Measurements from ENCODE around the gene GUCY1A1.

GUCY1A1 gene

DNA sequence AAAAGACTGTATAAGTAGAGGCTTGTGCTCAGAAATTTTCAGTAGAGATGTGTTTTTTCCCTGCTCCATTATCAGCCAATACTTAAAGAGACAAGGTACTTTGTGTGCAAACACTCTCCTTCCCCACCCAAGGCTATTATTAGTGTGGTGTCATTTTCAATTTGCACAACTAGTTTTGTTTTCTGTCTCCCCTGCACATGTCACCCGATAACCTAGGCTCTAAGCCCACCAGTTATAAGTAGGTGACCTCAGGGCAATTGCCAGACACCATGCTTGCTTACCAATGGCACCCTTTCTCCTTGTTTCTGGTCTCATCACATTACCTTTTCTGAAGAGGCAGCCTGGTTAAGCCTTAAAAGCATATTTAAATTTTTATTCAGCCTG lies 8.0 kb upstream of the GUCY1A1 start:
- H3K4me3 ChIP-seq (ENCODE audit: low read length in 2 of 2) = peak overlapping the region in 1 of 2 donors; percentile 33
- no peaks in the 10 kb centered on the region for H3K27me3 ChIP-seq (ENCODE audit: control insufficient read depth in 1 of 2, insufficient read depth in 2 of 2, low read length in 2 of 2)
- no peaks in the 10 kb centered on the region for H3K9me3 ChIP-seq (ENCODE audit: control insufficient read depth in 2 of 2, low read length in 2 of 2)
- H3K36me3 ChIP-seq (ENCODE audit: control insufficient read depth in 2 of 2, insufficient read depth in 2 of 2, low read length in 2 of 2) = no peaks in the 10 kb centered on the region
- H3K9ac ChIP-seq (ENCODE audit: low read length in 2 of 2) = peak overlapping the region in 1 of 2 donors; percentile 51
- peak overlapping the region; percentile 1 for H3K27ac ChIP-seq (ENCODE audit: low read length)
- peaks cover 5% of the 10 kb centered on the region for H3K4me1 ChIP-seq (ENCODE audit: control insufficient read depth, insufficient read depth, low read length)

DNA sequence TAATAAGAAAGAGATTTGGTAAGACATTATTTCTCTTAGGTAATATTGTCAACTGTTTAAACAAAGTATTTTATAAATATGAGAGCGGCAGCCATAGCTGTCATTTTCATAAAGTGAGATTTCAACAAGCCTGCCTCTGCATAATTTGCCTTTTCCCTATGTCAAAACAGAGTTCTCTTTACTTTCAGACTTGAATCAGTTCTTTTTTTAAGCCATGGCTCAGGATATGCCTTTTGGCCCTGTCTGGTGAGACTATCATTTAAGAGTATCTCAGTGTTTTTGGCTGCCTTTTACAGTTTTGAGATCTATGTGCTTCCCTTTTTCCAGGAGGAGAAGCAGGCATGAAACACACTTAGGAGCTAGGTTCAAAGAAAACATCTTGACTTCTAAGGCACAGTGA lies 7.5 kb upstream of the GUCY1A1 start:
- Histone ChIP-seq H3K27ac (ENCODE audit: low read length) (peak overlapping the region; percentile 1), H3K9ac (ENCODE audit: low read length in 2 of 2) (peak overlapping the region in 1 of 2 donors; percentile 51)

DNA sequence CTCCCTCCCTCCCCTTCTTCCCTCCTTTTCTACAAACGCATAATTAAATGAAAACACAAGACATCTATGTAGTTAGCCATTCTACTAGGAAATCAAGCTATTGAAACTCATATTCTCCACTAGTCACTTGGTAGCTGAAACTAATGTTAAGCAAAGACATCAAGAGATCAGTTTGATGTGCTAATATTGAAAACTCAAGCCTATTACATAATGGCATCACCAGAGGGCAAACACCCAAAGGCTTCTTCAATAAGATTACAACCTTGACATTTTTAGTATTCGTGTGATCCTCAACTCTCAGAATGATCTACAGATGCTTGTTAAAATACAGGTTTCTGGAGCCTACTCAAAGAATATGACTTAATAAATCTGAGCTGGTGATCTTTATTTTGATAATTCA lies 6.2 kb upstream of the GUCY1A1 start:
- H3K9ac ChIP-seq (ENCODE audit: low read length in 2 of 2) = no peak overlapping the region
- no peaks in the 10 kb centered on the region for H3K9me3 ChIP-seq (ENCODE audit: control insufficient read depth in 2 of 2, low read length in 2 of 2)
- no peaks in the 10 kb centered on the region for H3K27me3 ChIP-seq (ENCODE audit: control insufficient read depth in 1 of 2, insufficient read depth in 2 of 2, low read length in 2 of 2)
- no peaks in the 10 kb centered on the region for H3K36me3 ChIP-seq (ENCODE audit: control insufficient read depth in 2 of 2, insufficient read depth in 2 of 2, low read length in 2 of 2)
- no peak overlapping the region for H3K4me3 ChIP-seq (ENCODE audit: low read length in 2 of 2)
- peaks cover 9% of the 10 kb centered on the region for H3K4me1 ChIP-seq (ENCODE audit: control insufficient read depth, insufficient read depth, low read length)
- no peak overlapping the region for H3K27ac ChIP-seq (ENCODE audit: low read length)

More for the DNA sequence above, 7.5 kb upstream of the GUCY1A1 start:
- no peaks in the 10 kb centered on the region for H3K36me3 ChIP-seq (ENCODE audit: control insufficient read depth in 2 of 2, insufficient read depth in 2 of 2, low read length in 2 of 2)
- no peaks in the 10 kb centered on the region for H3K9me3 ChIP-seq (ENCODE audit: control insufficient read depth in 2 of 2, low read length in 2 of 2)
- peak overlapping the region in 1 of 2 donors; percentile 51 for H3K4me3 ChIP-seq (ENCODE audit: low read length in 2 of 2)
- H3K27me3 ChIP-seq (ENCODE audit: control insufficient read depth in 1 of 2, insufficient read depth in 2 of 2, low read length in 2 of 2) = no peaks in the 10 kb centered on the region
- peaks cover 5% of the 10 kb centered on the region for H3K4me1 ChIP-seq (ENCODE audit: control insufficient read depth, insufficient read depth, low read length)

DNA sequence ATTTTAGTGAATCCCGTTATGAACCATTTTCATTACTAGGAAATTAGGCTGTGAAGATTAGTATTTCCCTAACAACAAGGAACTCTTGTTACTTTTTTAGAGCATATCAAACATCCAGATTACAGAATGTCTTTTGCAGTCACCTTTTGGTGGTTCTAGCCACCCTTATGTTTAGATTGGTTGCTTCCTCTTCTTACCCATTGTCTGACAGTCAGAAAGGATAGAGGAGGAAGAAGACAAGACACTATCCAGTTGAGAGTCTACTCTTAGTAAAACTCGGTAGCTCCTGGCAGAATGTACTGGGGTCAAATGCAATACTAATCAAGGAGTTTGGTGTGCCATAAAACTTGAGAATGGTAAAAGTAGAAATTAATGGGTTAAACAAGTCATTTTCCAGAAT lies 1.6 kb upstream of the GUCY1A1 start:
- Histone ChIP-seq H3K27me3 (ENCODE audit: control insufficient read depth in 1 of 2, insufficient read depth in 2 of 2, low read length in 2 of 2) (no peaks in the 10 kb centered on the region), H3K9me3 (ENCODE audit: control insufficient read depth in 2 of 2, low read length in 2 of 2) (no peaks in the 10 kb centered on the region), H3K4me3 (ENCODE audit: low read length in 2 of 2) (peak overlapping the region in 1 of 2 donors; percentile 3), H3K9ac (ENCODE audit: low read length in 2 of 2) (no peak overlapping the region), H3K4me1 (ENCODE audit: control insufficient read depth, insufficient read depth, low read length) (peaks cover 7% of the 10 kb centered on the region), H3K27ac (ENCODE audit: low read length) (peak overlapping the region; percentile 90), H3K36me3 (ENCODE audit: control insufficient read depth in 2 of 2, insufficient read depth in 2 of 2, low read length in 2 of 2) (no peaks in the 10 kb centered on the region)

DNA sequence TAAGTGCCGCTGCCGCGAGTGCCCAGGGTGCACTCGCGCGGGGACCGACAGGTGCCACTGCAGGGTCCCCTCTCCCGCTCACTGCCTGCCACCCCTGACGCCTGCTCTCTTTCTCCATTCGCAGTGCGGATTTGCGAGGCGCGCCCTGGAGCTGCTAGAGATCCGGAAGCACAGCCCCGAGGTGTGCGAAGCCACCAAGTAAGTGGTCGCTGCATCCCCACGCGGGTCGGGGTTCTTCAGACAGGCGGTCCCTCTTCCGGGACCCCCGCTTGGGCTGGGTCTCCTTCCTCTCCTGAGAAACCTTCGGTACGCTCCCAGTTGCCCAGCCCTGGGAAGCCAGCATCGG lies 547 bp downstream of the GUCY1A1 start:
- Histone ChIP-seq H3K36me3 (ENCODE audit: control insufficient read depth in 2 of 2, insufficient read depth in 2 of 2, low read length in 2 of 2) (no peaks in the 10 kb centered on the region), H3K27ac (ENCODE audit: low read length) (peak overlapping the region; percentile 90), H3K9ac (ENCODE audit: low read length in 2 of 2) (peak overlapping the region; percentile 86 to 93)

DNA sequence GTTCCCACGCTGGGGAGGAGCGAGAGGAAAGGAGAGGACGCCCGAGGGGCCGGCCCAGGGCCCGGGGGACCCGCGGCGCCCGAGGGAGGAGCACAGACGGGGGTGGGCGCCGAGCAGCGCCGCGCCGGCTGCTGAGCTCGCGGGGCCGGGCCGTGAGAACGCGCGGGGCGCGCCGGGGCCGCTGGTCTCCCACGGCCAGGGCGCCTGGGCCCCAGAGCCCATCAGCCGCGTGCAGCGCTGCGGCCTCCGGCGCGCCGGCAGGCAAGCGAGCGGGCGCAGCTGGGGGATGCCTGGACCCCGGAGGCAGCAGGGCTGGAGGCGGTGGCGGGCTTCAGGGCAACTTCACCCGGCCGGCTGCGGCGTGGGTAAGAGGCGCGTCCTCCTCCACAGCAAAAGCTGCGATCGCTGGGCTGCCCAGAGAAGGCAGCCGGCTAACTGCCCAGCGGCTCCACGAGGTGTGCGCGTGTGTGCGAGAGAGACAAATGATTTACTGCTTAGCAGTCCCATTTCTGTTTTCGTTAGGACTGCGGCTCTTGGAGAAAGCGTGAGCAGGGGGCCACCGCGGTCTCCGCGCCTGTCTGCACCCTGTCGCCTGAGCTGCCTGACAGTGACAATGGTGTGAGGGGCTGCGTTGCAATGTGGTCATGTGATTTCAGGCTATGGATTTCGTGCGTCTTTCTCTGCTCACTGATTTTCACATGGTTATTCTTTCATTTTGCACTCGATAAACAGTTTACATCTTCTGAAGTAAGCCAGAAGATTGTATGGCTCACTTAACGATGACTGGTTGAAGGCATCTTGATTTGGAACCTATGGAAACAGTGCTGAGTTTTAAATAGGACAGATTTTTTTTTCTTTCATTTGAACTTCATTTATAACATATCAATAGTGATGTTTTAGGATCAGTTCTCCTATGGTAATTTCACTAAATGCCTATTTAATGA lies 1.2 kb downstream of the GUCY1A1 start:
- Histone ChIP-seq H3K9me3 (ENCODE audit: control insufficient read depth in 2 of 2, low read length in 2 of 2) (no peaks in the 10 kb centered on the region), H3K36me3 (ENCODE audit: control insufficient read depth in 2 of 2, insufficient read depth in 2 of 2, low read length in 2 of 2) (no peaks in the 10 kb centered on the region), H3K4me3 (ENCODE audit: low read length in 2 of 2) (peak overlapping the region; percentile 92 to 99), H3K9ac (ENCODE audit: low read length in 2 of 2) (peak overlapping the region; percentile 86 to 93), H3K4me1 (ENCODE audit: control insufficient read depth, insufficient read depth, low read length) (peaks cover 7% of the 10 kb centered on the region), H3K27me3 (ENCODE audit: control insufficient read depth in 1 of 2, insufficient read depth in 2 of 2, low read length in 2 of 2) (no peaks in the 10 kb centered on the region), H3K27ac (ENCODE audit: low read length) (peak overlapping the region; percentile 90)

More for the DNA sequence above, 547 bp downstream of the GUCY1A1 start:
- Histone ChIP-seq H3K4me3 (ENCODE audit: low read length in 2 of 2) (peak overlapping the region; percentile 92 to 96), H3K4me1 (ENCODE audit: control insufficient read depth, insufficient read depth, low read length) (peaks cover 7% of the 10 kb centered on the region), H3K27me3 (ENCODE audit: control insufficient read depth in 1 of 2, insufficient read depth in 2 of 2, low read length in 2 of 2) (no peaks in the 10 kb centered on the region), H3K9me3 (ENCODE audit: control insufficient read depth in 2 of 2, low read length in 2 of 2) (no peaks in the 10 kb centered on the region)

DNA sequence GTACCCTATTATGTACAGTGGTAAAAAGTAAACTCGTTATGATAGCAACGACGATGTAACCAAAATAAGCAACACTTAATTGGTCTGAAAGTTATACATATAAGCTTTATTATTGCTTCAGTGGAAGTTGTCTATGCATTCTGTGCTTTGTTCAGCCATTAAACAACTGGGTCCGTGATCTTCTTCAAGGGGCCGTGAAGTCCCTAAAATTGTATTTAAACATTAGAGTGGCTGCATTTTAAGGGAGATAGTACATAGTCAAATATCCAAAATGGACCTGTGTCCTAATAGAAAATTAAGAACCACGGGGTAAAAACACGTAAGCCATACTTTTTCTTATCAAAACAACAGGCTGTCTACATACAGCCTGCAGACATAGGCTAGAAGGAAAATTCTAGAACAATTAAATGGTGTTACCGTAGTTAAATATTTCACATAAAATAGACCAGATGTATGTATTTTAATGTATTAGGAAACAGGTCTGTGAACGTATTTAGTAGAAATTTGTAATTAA lies 2.1 kb downstream of the GUCY1A1 start:
- H3K27me3 ChIP-seq (ENCODE audit: control insufficient read depth in 1 of 2, insufficient read depth in 2 of 2, low read length in 2 of 2) = no peaks in the 10 kb centered on the region
- H3K9me3 ChIP-seq (ENCODE audit: control insufficient read depth in 2 of 2, low read length in 2 of 2) = no peaks in the 10 kb centered on the region
- H3K27ac ChIP-seq (ENCODE audit: low read length) = peak overlapping the region; percentile 90
- H3K4me3 ChIP-seq (ENCODE audit: low read length in 2 of 2) = peak overlapping the region; percentile 92 to 99
- peak overlapping the region; percentile 86 to 93 for H3K9ac ChIP-seq (ENCODE audit: low read length in 2 of 2)
- H3K36me3 ChIP-seq (ENCODE audit: control insufficient read depth in 2 of 2, insufficient read depth in 2 of 2, low read length in 2 of 2) = no peaks in the 10 kb centered on the region
- peaks cover 7% of the 10 kb centered on the region for H3K4me1 ChIP-seq (ENCODE audit: control insufficient read depth, insufficient read depth, low read length)

DNA sequence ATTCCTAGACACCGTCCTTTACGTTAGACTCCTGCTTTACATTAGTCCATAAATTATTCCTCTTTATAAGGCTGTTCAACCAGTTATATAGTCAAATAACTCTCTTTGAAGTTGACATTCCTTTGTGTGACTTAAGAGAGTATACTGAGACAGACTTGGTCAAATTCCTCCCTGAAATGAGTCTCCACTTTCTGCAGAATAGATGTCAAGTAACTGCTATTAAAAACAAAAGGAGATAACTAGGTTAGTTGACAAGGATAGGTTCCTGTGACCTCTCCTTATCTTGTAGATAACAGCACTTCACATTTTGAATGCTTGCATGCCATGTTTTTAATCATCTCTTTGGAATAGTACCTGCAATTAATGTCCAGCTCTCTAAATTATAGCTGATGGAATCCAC lies 5.7 kb downstream of the GUCY1A1 start:
- Histone ChIP-seq H3K27ac (ENCODE audit: low read length) (no peak overlapping the region), H3K9ac (ENCODE audit: low read length in 2 of 2) (no peak overlapping the region), H3K9me3 (ENCODE audit: control insufficient read depth in 2 of 2, low read length in 2 of 2) (no peaks in the 10 kb centered on the region), H3K4me1 (ENCODE audit: control insufficient read depth, insufficient read depth, low read length) (peaks cover 7% of the 10 kb centered on the region), H3K4me3 (ENCODE audit: low read length in 2 of 2) (no peak overlapping the region), H3K27me3 (ENCODE audit: control insufficient read depth in 1 of 2, insufficient read depth in 2 of 2, low read length in 2 of 2) (no peaks in the 10 kb centered on the region), H3K36me3 (ENCODE audit: control insufficient read depth in 2 of 2, insufficient read depth in 2 of 2, low read length in 2 of 2) (no peaks in the 10 kb centered on the region)

DNA sequence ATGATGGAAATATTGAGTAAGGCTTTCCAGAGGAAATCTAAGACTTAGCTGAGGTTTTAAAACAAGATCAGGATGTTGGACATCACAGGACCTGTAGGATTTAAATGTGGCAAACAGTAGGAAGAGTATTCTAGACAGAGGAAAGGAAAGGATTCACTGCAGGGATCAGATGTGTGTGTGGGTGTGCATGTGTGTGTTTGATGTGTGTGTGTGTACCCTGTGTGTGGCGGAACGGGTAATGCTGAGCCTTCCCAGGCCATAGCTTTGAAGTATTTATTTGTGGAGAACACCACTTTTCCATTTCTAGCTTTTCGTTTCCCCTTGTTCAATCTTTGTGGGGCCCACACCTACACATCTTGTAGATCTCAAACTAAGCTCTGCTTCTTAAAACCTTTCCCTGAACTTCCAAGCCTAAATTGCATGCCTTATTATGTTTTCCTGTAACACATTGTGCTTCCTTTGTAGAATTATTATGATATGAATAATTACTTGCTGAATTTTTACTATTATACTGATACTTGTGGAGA lies 6.9 kb downstream of the GUCY1A1 start:
- H3K27ac ChIP-seq (ENCODE audit: low read length) = peak overlapping the region; percentile 19
- H3K27me3 ChIP-seq (ENCODE audit: control insufficient read depth in 1 of 2, insufficient read depth in 2 of 2, low read length in 2 of 2) = no peaks in the 10 kb centered on the region
- H3K4me1 ChIP-seq (ENCODE audit: control insufficient read depth, insufficient read depth, low read length) = peaks cover 8% of the 10 kb centered on the region
- no peaks in the 10 kb centered on the region for H3K36me3 ChIP-seq (ENCODE audit: control insufficient read depth in 2 of 2, insufficient read depth in 2 of 2, low read length in 2 of 2)
- no peaks in the 10 kb centered on the region for H3K9me3 ChIP-seq (ENCODE audit: control insufficient read depth in 2 of 2, low read length in 2 of 2)
- H3K4me3 ChIP-seq (ENCODE audit: low read length in 2 of 2) = peak overlapping the region in 1 of 2 donors; percentile 36
- H3K9ac ChIP-seq (ENCODE audit: low read length in 2 of 2) = no peak overlapping the region

DNA sequence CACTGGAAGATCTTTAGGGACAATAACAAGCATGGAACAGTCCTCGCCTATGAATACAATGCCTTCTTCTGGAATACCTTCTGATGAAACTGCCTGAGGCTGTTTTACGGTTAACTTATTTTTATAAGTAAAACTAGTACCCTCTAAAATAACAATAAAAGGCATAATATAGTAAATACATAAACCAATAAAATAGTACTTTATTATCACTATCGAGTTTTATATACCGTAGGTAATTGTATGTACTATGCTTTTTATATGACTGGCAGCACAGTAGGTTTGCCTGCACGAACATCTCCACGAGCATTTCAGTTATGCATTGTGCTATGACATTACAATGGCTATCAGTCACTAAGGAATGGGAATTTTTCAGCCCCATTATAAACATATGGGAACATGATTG lies 8.0 kb downstream of the GUCY1A1 start:
- no peak overlapping the region for H3K9ac ChIP-seq (ENCODE audit: low read length in 2 of 2)
- no peak overlapping the region for H3K27ac ChIP-seq (ENCODE audit: low read length)
- no peaks in the 10 kb centered on the region for H3K27me3 ChIP-seq (ENCODE audit: control insufficient read depth in 1 of 2, insufficient read depth in 2 of 2, low read length in 2 of 2)
- H3K9me3 ChIP-seq (ENCODE audit: control insufficient read depth in 2 of 2, low read length in 2 of 2) = no peaks in the 10 kb centered on the region
- H3K36me3 ChIP-seq (ENCODE audit: control insufficient read depth in 2 of 2, insufficient read depth in 2 of 2, low read length in 2 of 2) = no peaks in the 10 kb centered on the region
- no peak overlapping the region for H3K4me3 ChIP-seq (ENCODE audit: low read length in 2 of 2)
- H3K4me1 ChIP-seq (ENCODE audit: control insufficient read depth, insufficient read depth, low read length) = peaks cover 11% of the 10 kb centered on the region

Measured in stomach smooth muscle (tissue), 2 donors.